SK-N-SH treated with all-trans-retinoic acid at 6 μM for 48 hours (cell line): ENCODE results near the gene TACC3.

Experiments
- ATAC-seq: fragments of 200-7000 bp; cut with Tn5 transposase; 3 replicates; pipeline ENCODE4 v1.9.1; 2020; ENCODE audit warnings: mild to moderate bottlenecking, moderate library complexity
- BACH2 ChIP-seq: fragments of 250-450 bp; sonication (Bioruptor Pico); IDR thresholded peaks from 2 replicates; pipeline ENCODE4 v1.9.0; 2021; ENCODE audit warnings: mild to moderate bottlenecking, borderline replicate concordance
- ESRRG ChIP-seq: fragments of 250-450 bp; sonication (Bioruptor Pico); IDR thresholded peaks from 2 replicates; pipeline ENCODE4 v1.6.1; 2021; ENCODE audit warnings: mild to moderate bottlenecking
- GLIS3 ChIP-seq: fragments of 250-450 bp; sonication (Bioruptor Pico); IDR thresholded peaks from 2 replicates; pipeline ENCODE4 v1.5.0; 2020; ENCODE audit warnings: mild to moderate bottlenecking, moderate library complexity
- OSR1 ChIP-seq: fragments of 250-450 bp; sonication (Bioruptor Pico); IDR thresholded peaks from 2 replicates; pipeline ENCODE4 v1.8.0; 2022; ENCODE audit warnings: moderate library complexity, mild to moderate bottlenecking, inconsistent platforms
- POU6F1 ChIP-seq: fragments of 250-450 bp; sonication (Bioruptor Pico); IDR thresholded peaks from 2 replicates; pipeline ENCODE4 v1.8.0; 2021; ENCODE audit warnings: low read depth, mild to moderate bottlenecking, moderate library complexity, borderline replicate concordance
- PPARA ChIP-seq: fragments of 250-450 bp; sonication (Bioruptor Pico); IDR thresholded peaks from 2 replicates; pipeline ENCODE4 v1.5.0; 2020; ENCODE audit warnings: mild to moderate bottlenecking, borderline replicate concordance
- RARB ChIP-seq: fragments of 250-450 bp; sonication (Bioruptor Pico); IDR thresholded peaks from 2 replicates; pipeline ENCODE4 v1.8.0; 2021; ENCODE audit warnings: mild to moderate bottlenecking, moderate library complexity
- SNAI2 ChIP-seq: fragments of 250-450 bp; sonication (Bioruptor Pico); IDR thresholded peaks from 2 replicates; pipeline ENCODE4 v1.5.0; 2020; ENCODE audit warnings: mild to moderate bottlenecking, moderate library complexity
- ZFP3 ChIP-seq: fragments of 250-450 bp; sonication (Bioruptor Pico); IDR thresholded peaks from 2 replicates; pipeline ENCODE4 v1.5.0; 2020; ENCODE audit warnings: mild to moderate bottlenecking, moderate library complexity
- ZFP30 ChIP-seq: fragments of 450-650 bp; formaldehyde crosslinking; IDR thresholded peaks from 2 replicates; pipeline ENCODE4 v1.5.0; 2022; ENCODE audit warnings: mild to moderate bottlenecking, moderate library complexity
- ZNF565 ChIP-seq: fragments of 450-650 bp; formaldehyde crosslinking; conservative IDR thresholded peaks from 2 replicates; pipeline ENCODE4 v1.5.0; 2020; ENCODE audit warnings: low read depth, mild to moderate bottlenecking, moderate library complexity
- ZNF70 ChIP-seq: fragments of 450-650 bp; formaldehyde crosslinking; IDR thresholded peaks from 2 replicates; pipeline ENCODE4 v1.5.0; 2020; ENCODE audit warnings: mild to moderate bottlenecking, moderate library complexity
- ZNF8 ChIP-seq: fragments of 450-650 bp; formaldehyde crosslinking; IDR thresholded peaks from 2 replicates; pipeline ENCODE4 v1.5.0; 2020; ENCODE audit warnings: mild to moderate bottlenecking, moderate library complexity
- TF ChIP-seq, protein P1 (sequence below): fragments of 250-450 bp; sonication (Bioruptor Pico); IDR thresholded peaks from 2 replicates; pipeline ENCODE4 v1.8.0; 2020; ENCODE audit warnings: mild to moderate bottlenecking, moderate library complexity, borderline replicate concordance
- TF ChIP-seq, protein P2 (sequence below): fragments of 250-450 bp; sonication (Bioruptor Pico); IDR thresholded peaks from 2 replicates; pipeline ENCODE4 v1.5.1; 2021; ENCODE audit warnings: mild to moderate bottlenecking, moderate library complexity
- TF ChIP-seq, protein P3 (sequence below): fragments of 250-450 bp; sonication (Bioruptor Pico); IDR thresholded peaks from 2 replicates; pipeline ENCODE4 v1.5.0; 2020; ENCODE audit warnings: mild to moderate bottlenecking, moderate library complexity

TACC3 gene

DNA sequence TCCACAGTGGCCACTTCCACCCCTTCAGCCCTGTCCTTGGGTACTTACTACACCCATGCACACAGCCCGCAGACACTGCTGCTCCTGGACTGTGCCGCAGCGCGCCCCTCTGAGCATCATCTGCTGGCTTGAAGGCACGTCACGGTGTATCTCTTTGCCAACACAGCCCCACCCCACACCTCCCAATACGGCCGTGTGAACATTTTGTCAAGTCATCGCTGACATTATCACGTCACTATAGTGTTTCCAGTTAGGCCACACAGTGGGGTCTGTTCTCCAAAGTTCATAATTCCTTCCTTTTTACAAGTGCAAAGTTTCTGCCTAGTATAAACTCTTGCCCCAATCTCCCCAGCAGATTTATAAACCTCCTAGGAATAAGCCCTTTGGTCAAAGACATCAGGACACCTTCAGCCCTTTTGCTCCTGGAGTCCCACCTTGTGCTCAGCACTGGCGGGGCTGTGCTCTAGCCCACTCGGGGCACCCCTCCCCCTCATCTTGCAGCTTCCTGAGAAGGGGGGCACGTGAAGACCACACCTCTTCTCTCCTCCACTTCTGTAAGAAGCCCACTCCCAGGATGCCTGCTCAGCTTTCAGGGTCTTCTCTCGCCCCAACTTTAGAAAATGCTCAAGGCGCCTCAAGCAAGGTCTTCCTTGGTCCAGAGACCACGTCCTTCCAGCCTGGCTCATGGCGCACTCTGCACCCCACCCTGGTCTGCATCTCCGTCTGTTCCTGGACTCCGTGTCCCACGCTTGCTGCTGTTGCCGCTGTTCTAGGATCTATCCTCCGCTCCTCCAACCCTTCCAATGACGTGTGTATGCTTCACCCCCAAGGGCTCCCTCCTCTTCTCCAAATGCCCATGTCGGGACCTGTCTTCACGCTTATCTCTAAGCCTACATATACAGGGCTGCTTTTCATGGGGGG is 44.5 kb upstream of the TACC3 start:
- no peak for ATAC-seq
- TF ChIP-seq GLIS3 (CRISPR knock-in tag) (no peak), ZNF565 (CRISPR knock-in tag) (no peak)
- TF ChIP-seq, protein P1, sequence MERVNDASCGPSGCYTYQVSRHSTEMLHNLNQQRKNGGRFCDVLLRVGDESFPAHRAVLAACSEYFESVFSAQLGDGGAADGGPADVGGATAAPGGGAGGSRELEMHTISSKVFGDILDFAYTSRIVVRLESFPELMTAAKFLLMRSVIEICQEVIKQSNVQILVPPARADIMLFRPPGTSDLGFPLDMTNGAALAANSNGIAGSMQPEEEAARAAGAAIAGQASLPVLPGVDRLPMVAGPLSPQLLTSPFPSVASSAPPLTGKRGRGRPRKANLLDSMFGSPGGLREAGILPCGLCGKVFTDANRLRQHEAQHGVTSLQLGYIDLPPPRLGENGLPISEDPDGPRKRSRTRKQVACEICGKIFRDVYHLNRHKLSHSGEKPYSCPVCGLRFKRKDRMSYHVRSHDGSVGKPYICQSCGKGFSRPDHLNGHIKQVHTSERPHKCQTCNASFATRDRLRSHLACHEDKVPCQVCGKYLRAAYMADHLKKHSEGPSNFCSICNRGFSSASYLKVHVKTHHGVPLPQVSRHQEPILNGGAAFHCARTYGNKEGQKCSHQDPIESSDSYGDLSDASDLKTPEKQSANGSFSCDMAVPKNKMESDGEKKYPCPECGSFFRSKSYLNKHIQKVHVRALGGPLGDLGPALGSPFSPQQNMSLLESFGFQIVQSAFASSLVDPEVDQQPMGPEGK: no peak
- TF ChIP-seq, all 23 proteins: peak for 0

- no peak for ATAC-seq
- TF ChIP-seq PPARA (CRISPR knock-in tag) (no peak), ZNF70 (no peak), OSR1 (no peak), SNAI2 (no peak)
- TF ChIP-seq, protein P2, sequence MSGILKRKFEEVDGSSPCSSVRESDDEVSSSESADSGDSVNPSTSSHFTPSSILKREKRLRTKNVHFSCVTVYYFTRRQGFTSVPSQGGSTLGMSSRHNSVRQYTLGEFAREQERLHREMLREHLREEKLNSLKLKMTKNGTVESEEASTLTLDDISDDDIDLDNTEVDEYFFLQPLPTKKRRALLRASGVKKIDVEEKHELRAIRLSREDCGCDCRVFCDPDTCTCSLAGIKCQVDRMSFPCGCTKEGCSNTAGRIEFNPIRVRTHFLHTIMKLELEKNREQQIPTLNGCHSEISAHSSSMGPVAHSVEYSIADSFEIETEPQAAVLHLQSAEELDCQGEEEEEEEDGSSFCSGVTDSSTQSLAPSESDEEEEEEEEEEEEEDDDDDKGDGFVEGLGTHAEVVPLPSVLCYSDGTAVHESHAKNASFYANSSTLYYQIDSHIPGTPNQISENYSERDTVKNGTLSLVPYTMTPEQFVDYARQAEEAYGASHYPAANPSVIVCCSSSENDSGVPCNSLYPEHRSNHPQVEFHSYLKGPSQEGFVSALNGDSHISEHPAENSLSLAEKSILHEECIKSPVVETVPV (CRISPR knock-in tag): no peak
These were observed 43.1 kb upstream of the TACC3 start for GRCh38 chr4:1678244-1678643.

- no peak for ATAC-seq
These were observed 38.5 kb upstream of the TACC3 start for GRCh38 chr4:1682860-1683259.

DNA sequence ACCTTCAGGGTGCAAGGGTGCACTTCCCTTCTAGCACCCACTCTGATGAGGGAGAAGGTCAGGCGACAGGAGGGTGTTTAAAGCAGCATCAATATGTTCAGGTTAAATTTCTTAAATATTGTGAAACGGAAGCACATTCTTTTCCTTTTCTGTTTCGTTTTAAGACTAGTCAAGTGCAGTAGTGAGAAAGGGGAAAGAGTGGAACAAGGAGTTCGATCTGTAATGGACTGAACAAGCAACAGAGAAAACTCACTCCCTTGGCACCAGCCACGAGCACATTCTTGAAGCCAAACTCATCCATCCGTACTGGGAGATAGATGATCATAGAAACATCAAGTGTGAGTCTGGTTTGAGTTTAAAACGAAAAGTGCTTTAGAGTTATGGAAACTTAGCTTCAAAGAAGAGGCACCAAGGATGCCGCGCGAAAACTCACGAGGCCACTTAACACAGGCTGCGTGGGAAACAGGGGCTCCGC is 38.0 kb upstream of the TACC3 start:
- no peak for TF ChIP-seq SNAI2
- no peak for TF ChIP-seq POU6F1 (CRISPR knock-in tag)
- TF ChIP-seq ZFP30: 0 out of 2 replicates have a peak, but pooled peaks have one; percentile 21
- peak; percentile 80 for ATAC-seq

More at GRCh38 chr4:1682860-1683259, 38.5 kb upstream of the TACC3 start:
- no peak for TF ChIP-seq POU6F1 (CRISPR knock-in tag)
- TF ChIP-seq ZNF70: no peak
- no peak for TF ChIP-seq ESRRG (CRISPR knock-in tag)
- no peak for TF ChIP-seq SNAI2
- TF ChIP-seq ZNF8 (CRISPR knock-in tag): no peak
- TF ChIP-seq RARB (CRISPR knock-in tag): no peak
- TF ChIP-seq OSR1: no peak
- no peak for TF ChIP-seq BACH2 (CRISPR knock-in tag)
- TF ChIP-seq, protein P3, sequence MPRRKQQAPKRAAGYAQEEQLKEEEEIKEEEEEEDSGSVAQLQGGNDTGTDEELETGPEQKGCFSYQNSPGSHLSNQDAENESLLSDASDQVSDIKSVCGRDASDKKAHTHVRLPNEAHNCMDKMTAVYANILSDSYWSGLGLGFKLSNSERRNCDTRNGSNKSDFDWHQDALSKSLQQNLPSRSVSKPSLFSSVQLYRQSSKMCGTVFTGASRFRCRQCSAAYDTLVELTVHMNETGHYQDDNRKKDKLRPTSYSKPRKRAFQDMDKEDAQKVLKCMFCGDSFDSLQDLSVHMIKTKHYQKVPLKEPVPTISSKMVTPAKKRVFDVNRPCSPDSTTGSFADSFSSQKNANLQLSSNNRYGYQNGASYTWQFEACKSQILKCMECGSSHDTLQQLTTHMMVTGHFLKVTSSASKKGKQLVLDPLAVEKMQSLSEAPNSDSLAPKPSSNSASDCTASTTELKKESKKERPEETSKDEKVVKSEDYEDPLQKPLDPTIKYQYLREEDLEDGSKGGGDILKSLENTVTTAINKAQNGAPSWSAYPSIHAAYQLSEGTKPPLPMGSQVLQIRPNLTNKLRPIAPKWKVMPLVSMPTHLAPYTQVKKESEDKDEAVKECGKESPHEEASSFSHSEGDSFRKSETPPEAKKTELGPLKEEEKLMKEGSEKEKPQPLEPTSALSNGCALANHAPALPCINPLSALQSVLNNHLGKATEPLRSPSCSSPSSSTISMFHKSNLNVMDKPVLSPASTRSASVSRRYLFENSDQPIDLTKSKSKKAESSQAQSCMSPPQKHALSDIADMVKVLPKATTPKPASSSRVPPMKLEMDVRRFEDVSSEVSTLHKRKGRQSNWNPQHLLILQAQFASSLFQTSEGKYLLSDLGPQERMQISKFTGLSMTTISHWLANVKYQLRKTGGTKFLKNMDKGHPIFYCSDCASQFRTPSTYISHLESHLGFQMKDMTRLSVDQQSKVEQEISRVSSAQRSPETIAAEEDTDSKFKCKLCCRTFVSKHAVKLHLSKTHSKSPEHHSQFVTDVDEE (CRISPR knock-in tag): no peak
- TF ChIP-seq ZNF565 (CRISPR knock-in tag): no peak
- TF ChIP-seq ZFP30: no peak
- TF ChIP-seq ZFP3 (CRISPR knock-in tag): no peak
